Measurements from ENCODE around the gene DNAH10.

DNAH10 gene

DNA sequence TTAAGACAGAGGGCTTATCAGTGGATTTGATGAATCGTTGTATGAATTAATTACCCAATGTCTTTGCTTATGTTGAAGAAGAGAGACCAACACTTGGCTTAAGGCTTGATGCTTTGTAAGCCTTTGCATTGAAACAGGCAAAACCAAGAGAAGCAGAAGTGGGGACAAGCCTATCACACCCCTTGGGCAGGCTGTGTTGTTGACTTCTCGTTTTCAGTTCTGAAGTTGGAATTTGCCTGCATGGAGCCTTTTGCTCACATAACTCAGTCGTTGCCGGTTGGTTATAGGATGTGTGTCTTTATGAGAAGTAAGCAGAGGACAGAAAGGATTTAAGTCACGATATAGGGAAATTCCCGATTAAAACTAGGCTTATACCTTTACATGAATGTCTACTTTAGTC is 115.9 kb downstream of the DNAH10 start:
- no peak for DNase-seq (ENCODE audit: low read depth in 2 of 2, low spot score in 1 of 2)

GRCh38 chr12:123879101-123879500 is 117.0 kb downstream of the DNAH10 start:
- no peak for DNase-seq (ENCODE audit: low read depth in 2 of 2, low spot score in 1 of 2)

DNA sequence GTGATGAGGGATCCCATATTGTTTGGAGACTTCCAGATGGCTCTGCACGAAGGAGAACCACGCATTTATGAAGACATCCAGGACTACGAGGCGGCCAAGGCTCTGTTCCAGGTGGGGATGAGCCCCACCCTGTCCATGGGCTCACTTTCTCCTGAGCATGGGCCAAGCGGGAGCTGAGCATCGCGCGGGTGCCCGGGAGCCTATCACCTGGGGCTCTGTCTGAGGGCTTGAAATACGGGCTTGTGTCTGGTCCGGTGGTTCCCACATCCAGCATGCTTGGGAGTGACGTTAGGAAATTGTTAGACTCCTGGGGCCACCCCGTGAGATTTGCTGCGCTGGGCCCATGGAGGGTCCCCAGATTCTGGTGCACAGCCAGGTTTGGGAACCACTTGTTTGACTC is 117.6 kb downstream of the DNAH10 start:
- no peak for DNase-seq (ENCODE audit: low read depth in 2 of 2, low spot score in 1 of 2)

DNA sequence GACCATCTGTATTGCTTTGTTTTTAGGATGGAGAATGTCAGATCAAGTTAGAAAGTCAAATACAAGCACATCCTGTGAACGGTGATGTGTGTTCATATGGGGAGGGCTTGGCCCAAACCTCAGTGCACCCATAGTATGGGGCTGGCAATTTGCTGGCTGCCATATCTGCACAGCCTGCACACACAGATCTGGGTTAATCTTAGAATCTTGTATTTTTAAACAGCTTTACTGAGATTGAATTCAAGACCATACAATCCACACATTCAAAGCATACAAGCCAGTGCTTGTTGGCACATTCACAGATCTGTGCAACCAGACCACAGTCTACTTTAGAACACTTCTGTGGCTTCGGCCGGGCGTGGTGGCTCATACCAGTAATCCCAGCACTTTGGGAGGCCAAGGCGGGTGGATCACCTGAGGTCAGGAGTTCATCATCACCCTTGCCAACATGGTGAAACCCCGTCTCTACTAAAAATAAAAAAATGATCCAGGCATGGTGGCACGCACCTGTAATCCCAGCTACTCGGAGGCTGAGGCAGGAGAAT is 120.1 kb downstream of the DNAH10 start:
- DNase-seq (ENCODE audit: low read depth in 2 of 2, low spot score in 1 of 2) = no peak

GRCh38 chr12:123886258-123886657 is 124.2 kb downstream of the DNAH10 start:
- DNase-seq (ENCODE audit: low read depth in 2 of 2, low spot score in 1 of 2) = no peak

- no peak for DNase-seq (ENCODE audit: low read depth in 2 of 2, low spot score in 1 of 2)
Measured at GRCh38 chr12:123886931-123887582, 125.0 kb downstream of the DNAH10 start.

- no peak for DNase-seq (ENCODE audit: low read depth in 2 of 2, low spot score in 1 of 2)
Measured at GRCh38 chr12:123888989-123889388, 126.9 kb downstream of the DNAH10 start.

DNA sequence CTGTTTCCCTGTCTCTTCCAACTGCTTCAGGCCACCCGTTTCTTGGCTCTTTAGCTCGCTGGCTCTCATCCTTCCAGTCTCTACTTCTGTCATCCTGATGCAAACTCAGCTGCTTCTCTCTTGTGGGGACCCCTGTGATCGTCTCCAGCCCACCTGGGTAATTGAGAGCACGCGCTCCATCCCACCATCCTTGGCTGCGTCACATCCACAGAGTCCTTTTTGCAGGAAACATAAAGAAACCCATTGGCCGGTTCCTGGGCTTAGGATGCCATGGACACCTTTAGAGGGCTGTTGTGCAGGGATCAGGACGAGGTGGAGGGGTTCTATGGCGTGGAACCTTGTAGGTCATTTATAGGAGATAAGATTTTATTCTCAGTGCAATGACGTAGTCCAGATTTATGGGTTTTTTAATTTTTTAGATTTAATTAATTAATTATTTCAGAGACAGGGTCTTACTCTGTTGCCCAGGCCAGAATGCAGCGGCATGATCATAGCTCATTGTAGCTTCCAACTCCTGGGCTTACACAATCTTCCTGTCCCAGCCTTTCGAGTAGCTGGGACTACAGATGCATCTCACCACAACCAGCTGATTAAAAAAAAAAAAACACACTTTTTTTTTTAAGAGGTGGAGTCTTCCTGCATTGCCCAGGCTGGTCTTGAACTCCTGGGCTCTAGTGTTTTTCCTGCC is 127.9 kb downstream of the DNAH10 start:
- DNase-seq (ENCODE audit: low read depth in 2 of 2, low spot score in 1 of 2) = no peak

DNA sequence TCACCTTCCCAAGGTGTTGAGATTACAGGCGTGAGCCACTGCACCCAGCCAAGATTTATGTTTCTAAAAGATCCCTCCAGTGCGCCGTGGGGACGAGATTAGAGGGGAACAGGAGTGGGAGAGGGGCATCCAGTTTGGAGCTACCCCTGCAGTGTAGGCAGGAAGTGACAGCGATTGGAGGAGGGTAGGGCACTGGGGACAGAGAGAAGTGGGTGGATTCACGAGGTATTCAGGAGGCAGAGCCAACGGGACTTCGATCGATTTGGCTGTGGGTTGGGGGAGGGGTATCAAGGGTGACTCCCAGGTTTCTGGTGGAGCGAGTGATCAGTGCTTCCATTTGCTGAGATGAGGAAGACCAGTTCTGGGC is 128.4 kb downstream of the DNAH10 start:
- no peak for DNase-seq (ENCODE audit: low read depth in 2 of 2, low spot score in 1 of 2)

- no peak for DNase-seq (ENCODE audit: low read depth in 2 of 2, low spot score in 1 of 2)
Measured at GRCh38 chr12:123891011-123891410, 128.9 kb downstream of the DNAH10 start.

GRCh38 chr12:123891516-123892179 is 129.5 kb downstream of the DNAH10 start:
- no peak for DNase-seq (ENCODE audit: low read depth in 2 of 2, low spot score in 1 of 2)

GRCh38 chr12:123892180-123892559 is 130.1 kb downstream of the DNAH10 start:
- no peak for DNase-seq (ENCODE audit: low read depth in 2 of 2, low spot score in 1 of 2)

DNA sequence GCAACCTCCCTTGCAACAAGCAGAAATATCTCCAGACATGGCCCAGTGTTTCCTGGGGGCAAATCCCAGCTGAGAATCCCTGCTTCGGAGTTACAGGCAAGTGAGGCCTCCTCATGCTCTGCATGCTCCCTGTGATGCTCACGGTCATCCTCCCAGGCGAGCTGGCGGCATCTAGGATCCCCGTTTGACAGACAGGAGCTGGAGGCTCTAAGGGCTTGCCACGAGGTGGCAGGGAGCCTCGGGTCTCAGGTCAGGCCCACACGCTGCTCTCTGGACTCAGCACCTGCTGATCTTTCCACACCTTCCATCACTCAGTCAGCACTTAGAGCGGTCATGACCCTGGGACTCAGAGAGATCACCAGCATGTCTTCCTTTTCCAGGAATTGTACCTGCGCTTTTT is 130.8 kb downstream of the DNAH10 start:
- no peak for DNase-seq (ENCODE audit: low read depth in 2 of 2, low spot score in 1 of 2)

GRCh38 chr12:123893276-123893675 is 131.2 kb downstream of the DNAH10 start:
- no peak for DNase-seq (ENCODE audit: low read depth in 2 of 2, low spot score in 1 of 2)

- no peak for DNase-seq (ENCODE audit: low read depth in 2 of 2, low spot score in 1 of 2)
Measured at GRCh38 chr12:123894823-123895345, 132.8 kb downstream of the DNAH10 start.

- no peak for DNase-seq (ENCODE audit: low read depth in 2 of 2, low spot score in 1 of 2)
Measured at GRCh38 chr12:123895451-123895850, 133.3 kb downstream of the DNAH10 start.

- no peak for DNase-seq (ENCODE audit: low read depth in 2 of 2, low spot score in 1 of 2)
Measured at GRCh38 chr12:123896767-123897166, 134.7 kb downstream of the DNAH10 start.

GRCh38 chr12:123897221-123897620 is 135.1 kb downstream of the DNAH10 start:
- no peak for DNase-seq (ENCODE audit: low read depth in 2 of 2, low spot score in 1 of 2)

GRCh38 chr12:123898673-123899072 is 136.6 kb downstream of the DNAH10 start:
- no peak for DNase-seq (ENCODE audit: low read depth in 2 of 2, low spot score in 1 of 2)

- DNase-seq (ENCODE audit: low read depth in 2 of 2, low spot score in 1 of 2) = no peak
Measured at GRCh38 chr12:123899368-123899767, 137.3 kb downstream of the DNAH10 start.

DNA sequence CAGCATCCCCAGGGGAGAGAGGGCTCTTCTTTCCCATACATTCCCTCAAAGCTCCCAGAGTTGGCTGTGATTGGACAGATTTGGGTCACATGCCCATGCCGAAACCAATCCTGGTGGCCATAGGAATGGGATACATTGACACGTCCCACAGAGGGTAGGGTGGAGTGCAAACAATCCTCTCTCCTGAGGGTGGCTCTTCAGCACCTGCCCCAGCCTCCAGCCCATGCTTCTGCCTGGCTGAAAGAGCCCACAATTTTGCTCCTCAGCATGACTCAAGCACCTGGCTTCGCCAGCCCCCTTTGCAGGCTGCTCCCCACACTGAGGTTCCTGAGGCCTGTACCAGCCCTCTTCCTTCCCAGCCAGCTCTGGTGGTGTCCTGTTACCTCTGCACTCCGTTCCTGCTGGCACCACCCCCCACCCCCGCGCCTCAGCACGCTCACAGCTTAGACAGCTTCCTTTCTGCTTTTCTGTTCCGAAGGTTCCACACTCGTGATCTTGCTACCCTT is 138.8 kb downstream of the DNAH10 start:
- no peak for DNase-seq (ENCODE audit: low read depth in 2 of 2, low spot score in 1 of 2)

DNA sequence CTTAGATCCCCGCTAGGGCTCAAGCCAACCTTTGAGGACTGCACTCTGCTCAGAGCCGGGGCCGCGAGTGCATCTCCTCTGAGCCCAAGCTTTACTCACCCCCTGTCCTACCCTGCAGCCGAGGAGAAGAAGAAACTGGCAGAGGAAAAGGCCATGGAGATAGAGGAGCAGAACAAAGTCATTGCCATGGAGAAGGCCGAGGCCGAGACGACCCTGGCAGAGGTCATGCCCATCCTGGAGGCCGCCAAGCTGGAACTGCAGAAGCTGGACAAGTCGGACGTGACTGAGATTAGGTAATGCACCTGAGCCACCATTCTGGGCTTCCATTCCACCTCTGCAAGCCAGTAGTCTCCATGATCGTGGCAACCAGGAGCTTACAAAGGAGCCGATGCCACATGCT is 140.7 kb downstream of the DNAH10 start:
- DNase-seq (ENCODE audit: low read depth in 2 of 2, low spot score in 1 of 2) = no peak

Data from stimulated activated CD8-positive, alpha-beta memory T cell treated with anti-CD3 and anti-CD28 coated beads, Interleukin-4, amount 100 ng/mL, for 1 hour (primary cell).